Neural cell (in vitro differentiated cells): Measurements from ENCODE around the gene PCGF1. TPM values are rescaled to one million over a fixed set of nuclear protein-coding genes. Genes with fewer than 3 reads are reported as not detected.

Experiments
- H2AFZ ChIP-seq: fragments of 200-600, 300-800 bp; sonication (generic), shearing (Covaris generic); 2 replicates; pipeline ENCODE4 v1.6.0; 2014; ENCODE audit warnings: low read depth, mild to moderate bottlenecking, antibody characterized with exemption, low read length, moderate library complexity
- H3F3A ChIP-seq: fragments of 200-600 bp; shearing (Covaris generic); 2 replicates; pipeline ENCODE4 v1.6.1; 2016; ENCODE audit warnings: mild to moderate bottlenecking, moderate library complexity, mixed read lengths, antibody characterized with exemption, low read length; ENCODE audit not compliant: insufficient read depth, poor library complexity, severe bottlenecking
- H3K27ac ChIP-seq: fragments of 200-600, 300-800 bp; sonication (generic), shearing (Covaris generic); 2 replicates; pipeline ENCODE4 v1.5.1; 2014; ENCODE audit warnings: mild to moderate bottlenecking, low read length, moderate library complexity
- H3K27me3 ChIP-seq: fragments of 300-800, 200-600 bp; sonication (generic), shearing (Covaris generic); 2 replicates; pipeline ENCODE4 v1.6.0; 2014; ENCODE audit warnings: mild to moderate bottlenecking, low read depth, low read length, moderate library complexity; ENCODE audit not compliant: insufficient read depth
- H3K36me3 ChIP-seq: fragments of 300-800, 200-600 bp; sonication (generic), shearing (Covaris generic); 2 replicates; pipeline ENCODE4 v1.5.1; 2014; ENCODE audit warnings: mild to moderate bottlenecking, antibody characterized with exemption, low read length, moderate library complexity; ENCODE audit not compliant: insufficient read depth
- H3K4me2 ChIP-seq: fragments of 300-800, 200-600 bp; sonication (generic), shearing (Covaris generic); 2 replicates; pipeline ENCODE4 v1.6.0; 2014; ENCODE audit warnings: mild to moderate bottlenecking, low read length
- H3K4me3 ChIP-seq: fragments of 300-800, 200-600 bp; sonication (generic), shearing (Covaris generic); 2 replicates; pipeline ENCODE4 v1.5.1; 2014; ENCODE audit warnings: mild to moderate bottlenecking, low read length, moderate library complexity
- H3K79me2 ChIP-seq: fragments of 200-600 bp; shearing (Covaris generic); replicated peaks from 2 replicates; pipeline ENCODE4 v1.6.0; 2014; ENCODE audit warnings: mild to moderate bottlenecking, low read length, moderate library complexity; ENCODE audit not compliant: insufficient read depth
- H3K9ac ChIP-seq: fragments of 300-800, 200-600 bp; sonication (generic), shearing (Covaris generic); 2 replicates; pipeline ENCODE4 v1.6.1; 2016; ENCODE audit warnings: mild to moderate bottlenecking, low read length, mixed read lengths
- H3K9me2 ChIP-seq: fragments of 200-600 bp; shearing (Covaris generic); 2 replicates; pipeline ENCODE4 v1.6.1; 2016; ENCODE audit warnings: mild to moderate bottlenecking, low read length, mixed read lengths; ENCODE audit not compliant: insufficient read depth
- H3K9me3 ChIP-seq: fragments of 200-600, 300-800 bp; sonication (generic), shearing (Covaris generic); 2 replicates; pipeline ENCODE4 v1.6.1; 2016; ENCODE audit warnings: mild to moderate bottlenecking, mixed run types, low read length, moderate library complexity, mixed read lengths
- H4K20me1 ChIP-seq: fragments of 200-600 bp; shearing (Covaris generic); 2 replicates; pipeline ENCODE4 v1.6.1; 2016; ENCODE audit warnings: mild to moderate bottlenecking, mixed run types; ENCODE audit not compliant: insufficient read depth
- EP300 ChIP-seq: fragments of 450-650 bp; conservative IDR thresholded peaks from 2 replicates; pipeline ENCODE4 v1.6.1; 2014; ENCODE audit warnings: antibody characterized with exemption, mild to moderate bottlenecking, moderate library complexity; ENCODE audit not compliant: poor library complexity, severe bottlenecking
- EZH2 ChIP-seq: fragments of 200-600, 300-800 bp; shearing (Covaris generic), sonication (generic); IDR thresholded peaks from 2 replicates; pipeline ENCODE4 v1.6.1; 2014; ENCODE audit warnings: antibody characterized with exemption, low read length, borderline replicate concordance, mild to moderate bottlenecking; ENCODE audit not compliant: insufficient read depth, poor library complexity, severe bottlenecking
- MXI1 ChIP-seq: fragments of 450-650 bp; conservative IDR thresholded peaks from 2 replicates; pipeline ENCODE4 v1.6.1; 2014; ENCODE audit warnings: antibody characterized with exemption, mild to moderate bottlenecking; ENCODE audit not compliant: poor library complexity, severe bottlenecking
- POLR2AphosphoS5 ChIP-seq: IDR thresholded peaks from 2 replicates; pipeline ENCODE4 v1.6.1; 2012
- RAD21 ChIP-seq: fragments of 450-650 bp; conservative IDR thresholded peaks from 2 replicates; pipeline ENCODE4 v1.6.1; 2014; ENCODE audit warnings: antibody characterized with exemption, mild to moderate bottlenecking, moderate library complexity
- SMC3 ChIP-seq: fragments of 450-650 bp; conservative IDR thresholded peaks from 2 replicates; pipeline ENCODE4 v1.6.1; 2014; ENCODE audit warnings: antibody characterized with exemption, mild to moderate bottlenecking, moderate library complexity; ENCODE audit not compliant: poor library complexity
- TAF1 ChIP-seq: IDR thresholded peaks from 2 replicates; pipeline ENCODE4 v1.6.1; 2012; ENCODE audit warnings: low read depth
- polyA plus RNA-seq: library from polyadenylated mRNA; depleted of rRNA; stranded (reverse); fragments of >200 nt; gene quantifications from 2 replicates; pipeline ENCODE4 v1.2.3, GENCODE V29; 2014
- TF ChIP-seq, protein P1 (sequence below): fragments of 450-650 bp; IDR thresholded peaks from 2 replicates; pipeline ENCODE4 v1.5.1; 2014; ENCODE audit warnings: antibody characterized with exemption, mild to moderate bottlenecking, moderate library complexity; ENCODE audit not compliant: poor library complexity, severe bottlenecking
- TF ChIP-seq, protein P2 (sequence below): IDR thresholded peaks from 2 replicates; pipeline ENCODE4 v1.6.1; 2012; ENCODE audit warnings: borderline replicate concordance

The PCGF1 gene
- polyA plus RNA-seq, 1 donor from 2014 or later, result 30.2 TPM

- H3K4me3 ChIP-seq, result no peak overlapping the region
- H3K9me3 ChIP-seq, result no peaks in the 10 kb centered on the region
- H3K9ac ChIP-seq, result no peak overlapping the region
- H4K20me1 ChIP-seq, result no peaks in the 10 kb centered on the region
- H3K36me3 ChIP-seq, result no peaks in the 10 kb centered on the region
- no peak overlapping the region for H3K4me2 ChIP-seq
- TF ChIP-seq, protein P1, sequence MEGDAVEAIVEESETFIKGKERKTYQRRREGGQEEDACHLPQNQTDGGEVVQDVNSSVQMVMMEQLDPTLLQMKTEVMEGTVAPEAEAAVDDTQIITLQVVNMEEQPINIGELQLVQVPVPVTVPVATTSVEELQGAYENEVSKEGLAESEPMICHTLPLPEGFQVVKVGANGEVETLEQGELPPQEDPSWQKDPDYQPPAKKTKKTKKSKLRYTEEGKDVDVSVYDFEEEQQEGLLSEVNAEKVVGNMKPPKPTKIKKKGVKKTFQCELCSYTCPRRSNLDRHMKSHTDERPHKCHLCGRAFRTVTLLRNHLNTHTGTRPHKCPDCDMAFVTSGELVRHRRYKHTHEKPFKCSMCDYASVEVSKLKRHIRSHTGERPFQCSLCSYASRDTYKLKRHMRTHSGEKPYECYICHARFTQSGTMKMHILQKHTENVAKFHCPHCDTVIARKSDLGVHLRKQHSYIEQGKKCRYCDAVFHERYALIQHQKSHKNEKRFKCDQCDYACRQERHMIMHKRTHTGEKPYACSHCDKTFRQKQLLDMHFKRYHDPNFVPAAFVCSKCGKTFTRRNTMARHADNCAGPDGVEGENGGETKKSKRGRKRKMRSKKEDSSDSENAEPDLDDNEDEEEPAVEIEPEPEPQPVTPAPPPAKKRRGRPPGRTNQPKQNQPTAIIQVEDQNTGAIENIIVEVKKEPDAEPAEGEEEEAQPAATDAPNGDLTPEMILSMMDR, result no peak
- TF ChIP-seq RAD21, result no peak
- TF ChIP-seq POLR2AphosphoS5, result no peak
- no peak for TF ChIP-seq MXI1
- TF ChIP-seq, protein P2, sequence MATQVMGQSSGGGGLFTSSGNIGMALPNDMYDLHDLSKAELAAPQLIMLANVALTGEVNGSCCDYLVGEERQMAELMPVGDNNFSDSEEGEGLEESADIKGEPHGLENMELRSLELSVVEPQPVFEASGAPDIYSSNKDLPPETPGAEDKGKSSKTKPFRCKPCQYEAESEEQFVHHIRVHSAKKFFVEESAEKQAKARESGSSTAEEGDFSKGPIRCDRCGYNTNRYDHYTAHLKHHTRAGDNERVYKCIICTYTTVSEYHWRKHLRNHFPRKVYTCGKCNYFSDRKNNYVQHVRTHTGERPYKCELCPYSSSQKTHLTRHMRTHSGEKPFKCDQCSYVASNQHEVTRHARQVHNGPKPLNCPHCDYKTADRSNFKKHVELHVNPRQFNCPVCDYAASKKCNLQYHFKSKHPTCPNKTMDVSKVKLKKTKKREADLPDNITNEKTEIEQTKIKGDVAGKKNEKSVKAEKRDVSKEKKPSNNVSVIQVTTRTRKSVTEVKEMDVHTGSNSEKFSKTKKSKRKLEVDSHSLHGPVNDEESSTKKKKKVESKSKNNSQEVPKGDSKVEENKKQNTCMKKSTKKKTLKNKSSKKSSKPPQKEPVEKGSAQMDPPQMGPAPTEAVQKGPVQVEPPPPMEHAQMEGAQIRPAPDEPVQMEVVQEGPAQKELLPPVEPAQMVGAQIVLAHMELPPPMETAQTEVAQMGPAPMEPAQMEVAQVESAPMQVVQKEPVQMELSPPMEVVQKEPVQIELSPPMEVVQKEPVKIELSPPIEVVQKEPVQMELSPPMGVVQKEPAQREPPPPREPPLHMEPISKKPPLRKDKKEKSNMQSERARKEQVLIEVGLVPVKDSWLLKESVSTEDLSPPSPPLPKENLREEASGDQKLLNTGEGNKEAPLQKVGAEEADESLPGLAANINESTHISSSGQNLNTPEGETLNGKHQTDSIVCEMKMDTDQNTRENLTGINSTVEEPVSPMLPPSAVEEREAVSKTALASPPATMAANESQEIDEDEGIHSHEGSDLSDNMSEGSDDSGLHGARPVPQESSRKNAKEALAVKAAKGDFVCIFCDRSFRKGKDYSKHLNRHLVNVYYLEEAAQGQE, result no peak
- TF ChIP-seq EP300, result no peak
- TF ChIP-seq SMC3, result no peak
- TF ChIP-seq EZH2, result no peak
- no peak for TF ChIP-seq TAF1
- H3K27ac ChIP-seq, result no peak overlapping the region
- H3F3A ChIP-seq, result no peaks in the 10 kb centered on the region
- H2AFZ ChIP-seq, result no peak overlapping the region
- H3K9me2 ChIP-seq, result no peaks in the 10 kb centered on the region
- peaks cover 27% of the 10 kb centered on the region for H3K27me3 ChIP-seq
- H3K79me2 ChIP-seq, result no peaks in the 10 kb centered on the region
Measured at GRCh38 chr2:74493546-74493945, 13.9 kb downstream of the PCGF1 start.

DNA sequence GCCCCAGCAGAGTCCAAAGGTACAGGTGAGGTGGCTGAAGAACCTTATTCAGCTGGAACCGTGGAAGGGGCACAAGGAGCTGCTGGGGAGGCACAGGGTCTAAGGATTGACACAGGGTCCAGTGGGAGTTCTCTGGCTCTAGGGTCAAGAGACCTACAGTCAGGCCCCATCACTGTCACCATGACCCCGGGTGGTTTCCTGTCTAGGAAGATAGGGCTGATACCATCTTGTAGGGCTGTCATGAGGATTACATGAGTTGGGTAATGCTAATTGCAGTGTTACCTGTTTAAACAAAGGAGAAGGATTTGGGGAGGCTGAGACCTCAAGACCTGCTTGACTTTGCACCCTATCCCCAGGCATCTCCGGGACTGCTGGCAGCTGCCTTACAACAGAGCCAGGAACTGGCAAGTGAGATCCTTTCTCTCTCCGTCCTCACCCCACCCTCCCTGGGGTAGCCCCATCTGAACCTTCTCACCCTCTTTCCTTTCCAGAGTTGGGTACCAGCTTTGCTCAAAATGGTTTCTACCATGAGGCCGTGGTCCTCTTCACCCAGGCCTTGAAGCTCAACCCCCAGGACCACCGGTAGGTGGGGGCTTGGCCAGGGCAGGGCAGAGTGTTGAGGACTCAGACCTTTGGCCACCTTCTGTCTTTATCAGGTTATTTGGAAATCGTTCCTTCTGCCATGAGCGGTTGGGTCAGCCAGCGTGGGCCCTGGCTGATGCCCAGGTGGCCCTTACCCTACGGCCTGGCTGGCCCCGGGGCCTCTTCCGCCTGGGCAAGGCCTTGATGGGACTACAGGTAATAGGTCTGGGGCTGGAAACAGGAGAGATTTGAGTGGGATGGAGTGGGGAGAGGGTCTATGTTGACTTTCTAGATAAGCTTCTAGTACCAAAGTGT is 15.6 kb downstream of the PCGF1 start:
- no peak overlapping the region for H2AFZ ChIP-seq
- no peaks in the 10 kb centered on the region for H3K9me3 ChIP-seq
- no peaks in the 10 kb centered on the region for H4K20me1 ChIP-seq
- H3K4me2 ChIP-seq, result no peak overlapping the region
- TF ChIP-seq, protein P2, result no peak
- TF ChIP-seq SMC3 (no peak), TAF1 (no peak), RAD21 (no peak), POLR2AphosphoS5 (no peak), EZH2 (no peak), MXI1 (no peak), EP300 (no peak)
- TF ChIP-seq, protein P1, result no peak
- H3K79me2 ChIP-seq, result no peaks in the 10 kb centered on the region
- no peaks in the 10 kb centered on the region for H3F3A ChIP-seq
- H3K4me3 ChIP-seq, result no peak overlapping the region
- no peaks in the 10 kb centered on the region for H3K36me3 ChIP-seq
- no peak overlapping the region for H3K27ac ChIP-seq
- no peak overlapping the region for H3K9ac ChIP-seq
- H3K9me2 ChIP-seq, result no peaks in the 10 kb centered on the region
- H3K27me3 ChIP-seq, result peaks cover 11% of the 10 kb centered on the region
